HepG2 (cell line): Measurements from ENCODE around the gene CACNA1D. TPM values are rescaled to one million over a fixed set of nuclear protein-coding genes. Genes with fewer than 3 reads are reported as not detected.

Experiments used
- ATAC-seq: fragments of 200-7000 bp; cut with Tn5 transposase; 3 replicates; pipeline ENCODE4 v1.9.1; 2020; ENCODE audit warnings: mild to moderate bottlenecking, moderate library complexity
- BruUV-seq: library from RNA; stranded (reverse); fragments of 400-500 nt; replicated peaks from 2 replicates; lab custom pipeline; 2021; lab: Mats Ljungman, UMichigan
- CTCF ChIA-PET: fragments of 300-600 bp; formaldehyde crosslinking; extraction: SDS; loops from one replicate; lab custom pipeline; 2021; ENCODE audit warnings: low total read pairs, inconsistent platforms, low intra/inter-chr PET ratio; lab: Yijun Ruan, JAX
- POLR2A ChIA-PET: fragments of 350-600 bp; sonication (Branson Sonifier 250); formaldehyde crosslinking; loops from one replicate; lab custom pipeline; 2020; ENCODE audit warnings: antibody characterized with exemption, inconsistent platforms; lab: Yijun Ruan, JAX
- DNase-seq: peaks from one replicate; pipeline ENCODE4 v3.0.0-alpha.2; 2015; ENCODE audit warnings: low spot score
- FAIRE-seq: peaks from 3 replicates; lab custom pipeline; 2011; peaks lifted over from hg19 to GRCh38; lab: Jason Lieb, UNC
- H2AFZ ChIP-seq: one replicate; pipeline ENCODE4 v1.6.1; 2011; ENCODE audit warnings: low read length, inconsistent platforms
- H3K27ac ChIP-seq: fragments of 300-600 bp; 3 replicates; pipeline ENCODE4 v1.8.0; 2011; ENCODE audit warnings: mixed run types, mild to moderate bottlenecking, mixed read lengths, low read length, inconsistent platforms; ENCODE audit not compliant: insufficient read depth; ENCODE audit errors: extremely low read length
- H3K27me3 ChIP-seq, 2 experiments: fragments of 200-600 bp in 1 of 2; 2 replicates in 1 of 2; 3 replicates in 1 of 2; pipeline versions ENCODE4 v1.6.0 to v1.8.0; 2011; ENCODE audit warnings: low read length in 2 of 2, mild to moderate bottlenecking in 2 of 2, moderate library complexity in 2 of 2, inconsistent platforms in 1 of 2; ENCODE audit not compliant: insufficient read depth in 2 of 2, control insufficient read depth in 1 of 2
- H3K36me3 ChIP-seq, 2 experiments: fragments of 200-600 bp in 1 of 2; replicated peaks in 1 of 2; 2 replicates in 1 of 2; 3 replicates in 1 of 2; pipeline versions ENCODE4 v1.5.1 to v1.8.0; 2011; ENCODE audit warnings: low read length in 2 of 2, inconsistent platforms in 1 of 2; ENCODE audit not compliant: insufficient read depth in 2 of 2, control insufficient read depth in 1 of 2
- H3K4me1 ChIP-seq: 2 replicates; pipeline ENCODE4 v1.5.1; 2012; ENCODE audit warnings: low read length, inconsistent platforms; ENCODE audit not compliant: insufficient read depth
- H3K4me2 ChIP-seq: 2 replicates; pipeline ENCODE4 v1.6.0; 2011; ENCODE audit warnings: low read depth, low read length, inconsistent platforms
- H3K4me3 ChIP-seq, 3 experiments: fragments of 200-600 bp in 1 of 3; sonication (generic), shearing (Covaris generic) in 1 of 3; replicated peaks in 1 of 3; 2 replicates each; pipeline ENCODE4 v1.5.1; 2011 to 2016; ENCODE audit warnings: low read length in 3 of 3, inconsistent platforms in 2 of 3, low read depth in 2 of 3, mild to moderate bottlenecking in 2 of 3, control low read depth in 1 of 3, mixed read lengths in 1 of 3; ENCODE audit not compliant: insufficient read depth in 1 of 3
- H3K79me2 ChIP-seq: one replicate; pipeline ENCODE4 v1.6.1; 2011; ENCODE audit warnings: low read length, inconsistent platforms; ENCODE audit not compliant: insufficient read depth
- H3K9ac ChIP-seq: 2 replicates; pipeline ENCODE4 v1.6.0; 2011; ENCODE audit warnings: mild to moderate bottlenecking, low read depth, low read length, inconsistent platforms; ENCODE audit not compliant: insufficient read depth
- H3K9me3 ChIP-seq: 2 replicates; pipeline ENCODE4 v1.5.1; 2012; ENCODE audit warnings: mild to moderate bottlenecking, low read length
- H4K20me1 ChIP-seq: 2 replicates; pipeline ENCODE4 v1.6.0; 2011; ENCODE audit warnings: inconsistent platforms, mild to moderate bottlenecking, low read length, moderate library complexity; ENCODE audit not compliant: insufficient read depth
- CHCHD3 ChIP-seq: sonication (generic); formaldehyde crosslinking; IDR thresholded peaks from 2 replicates; pipeline ENCODE4 v1.8.0; 2022; ENCODE audit warnings: mild to moderate bottlenecking, missing genetic modification reagents, moderate library complexity
- ETV5 ChIP-seq: IDR thresholded peaks from 2 replicates; pipeline ENCODE4 v1.6.1; 2018; ENCODE audit warnings: missing biosample characterization, missing genetic modification reagents, inconsistent platforms, borderline replicate concordance
- HNF4A ChIP-seq: sonication (generic); formaldehyde crosslinking; IDR thresholded peaks from 2 replicates; pipeline ENCODE4 v1.4.0; 2020; ENCODE audit warnings: missing genetic modification reagents
- LCORL ChIP-seq, 2 experiments: fragments of 450-650 bp in 1 of 2; sonication (generic) in 1 of 2; formaldehyde crosslinking in 1 of 2; IDR thresholded peaks; 2 replicates each; pipeline versions ENCODE4 v1.5.0 to v1.6.1; 2017 to 2020; ENCODE audit warnings: antibody characterized with exemption in 1 of 2, missing genetic modification reagents in 1 of 2
- NR2F6 ChIP-seq, 2 experiments: IDR thresholded peaks; 2 replicates each; pipeline ENCODE4 v1.6.1; 2016; ENCODE audit warnings: antibody characterized with exemption in 1 of 2, mild to moderate bottlenecking in 1 of 2
- PAXIP1 ChIP-seq: sonication (generic); formaldehyde crosslinking; conservative IDR thresholded peaks from 2 replicates; pipeline ENCODE4 v1.4.0; 2020; ENCODE audit warnings: mild to moderate bottlenecking, missing genetic modification reagents, moderate library complexity
- PCBP2 ChIP-seq: fragments of 200-400 bp; formaldehyde crosslinking; optimal IDR thresholded peaks from 2 replicates; pipeline ENCODE3; 2018; ENCODE audit warnings: low read length, low read depth; ENCODE audit not compliant: poor library complexity, severe bottlenecking
- PPARG ChIP-seq: conservative IDR thresholded peaks from 2 replicates; pipeline ENCODE4 v1.6.1; 2016; ENCODE audit warnings: missing biosample characterization, missing genetic modification reagents
- RARG ChIP-seq: sonication (generic); formaldehyde crosslinking; IDR thresholded peaks from 2 replicates; pipeline ENCODE4 v1.4.0; 2020; ENCODE audit warnings: low read depth, mild to moderate bottlenecking, missing genetic modification reagents
- RNF2 ChIP-seq: fragments of 450-650 bp; conservative IDR thresholded peaks from 2 replicates; pipeline ENCODE4 v1.6.1; 2016; ENCODE audit warnings: low read depth
- SALL1 ChIP-seq: sonication (generic); formaldehyde crosslinking; IDR thresholded peaks from 2 replicates; pipeline ENCODE4 v1.8.0; 2022; ENCODE audit warnings: mild to moderate bottlenecking, missing genetic modification reagents
- SOX5 ChIP-seq: IDR thresholded peaks from 2 replicates; pipeline ENCODE4 v1.6.1; 2016; ENCODE audit warnings: borderline replicate concordance
- ZBTB3 ChIP-seq: sonication (generic); formaldehyde crosslinking; IDR thresholded peaks from 2 replicates; pipeline ENCODE4 v1.4.0; 2020; ENCODE audit warnings: low read depth, mild to moderate bottlenecking, moderate library complexity, missing genetic modification reagents, borderline replicate concordance
- ZNF121 ChIP-seq: sonication (generic); formaldehyde crosslinking; IDR thresholded peaks from 2 replicates; pipeline ENCODE4 v1.5.0; 2020; ENCODE audit warnings: mild to moderate bottlenecking, missing genetic modification reagents
- ZNF253 ChIP-seq: sonication (generic); formaldehyde crosslinking; IDR thresholded peaks from 2 replicates; pipeline ENCODE4 v1.8.0; 2022; ENCODE audit warnings: mild to moderate bottlenecking, missing genetic modification reagents, borderline replicate concordance
- ZNF431 ChIP-seq: sonication (generic); formaldehyde crosslinking; IDR thresholded peaks from 2 replicates; pipeline ENCODE4 v1.9.0; 2022; ENCODE audit warnings: missing genetic modification reagents, low read depth, mild to moderate bottlenecking, borderline replicate concordance
- ZNF562 ChIP-seq: sonication (generic); formaldehyde crosslinking; IDR thresholded peaks from 2 replicates; pipeline ENCODE4 v1.8.0; 2022; ENCODE audit warnings: missing genetic modification reagents, borderline replicate concordance
- ZNF644 ChIP-seq: IDR thresholded peaks from 2 replicates; pipeline ENCODE4 v1.6.1; 2016; ENCODE audit warnings: low read depth
- ZNF709 ChIP-seq: sonication (generic); formaldehyde crosslinking; IDR thresholded peaks from 2 replicates; pipeline ENCODE4 v1.5.0; 2020; ENCODE audit warnings: mild to moderate bottlenecking, missing genetic modification reagents
- ZNF839 ChIP-seq: sonication (generic); formaldehyde crosslinking; IDR thresholded peaks from 2 replicates; pipeline ENCODE4 v1.4.0; 2020; ENCODE audit warnings: missing genetic modification reagents, mild to moderate bottlenecking, borderline replicate concordance
- ZNF841 ChIP-seq: sonication (generic); formaldehyde crosslinking; IDR thresholded peaks from 2 replicates; pipeline ENCODE4 v1.8.1; 2023; ENCODE audit warnings: missing genetic modification reagents, borderline replicate concordance
- WGBS: methylation state at CpG from one replicate; pipeline ENCODE4 v1.1.6; 2017; ENCODE audit warnings: low lambda C conversion rate; 5-methylcytosine and 5-hydroxymethylcytosine counted together
- in situ Hi-C: cut with HindIII; loops from 2 replicates; pipeline ENCODE4 v1.10.0; 2017; ENCODE audit warnings: low pct_unique_long_range_greater_than_20kb; ENCODE audit not compliant: extremely low pct_ligation_motif_present
- intact Hi-C: fragments of 100-400 bp; cut with micrococcal nuclease; formaldehyde crosslinking; loops from one replicate; pipeline ENCODE4 v1.10.0; 2022; ENCODE audit not compliant: unreplicated experiment
- polyA plus RNA-seq, 8 experiments: library from polyadenylated mRNA; depleted of rRNA in 3 of 8; stranded (reverse) in 7 of 8; unstranded in 1 of 8; fragments of >200 nt; fragmentation: Illumina TruSeq in 4 of 8; extraction: Trizol in 4 of 8; gene quantifications; 2 replicates each; pipeline versions ENCODE4 v1.2.1 to v1.2.3, GENCODE V29; 2011 to 2016; ENCODE audit warnings: low read depth in 4 of 8, missing spikeins in 1 of 8, mixed read lengths in 1 of 8; ENCODE audit not compliant: insufficient read depth in 1 of 8
- total RNA-seq, 5 experiments: library from RNA; depleted of rRNA; stranded (reverse); fragments of >200 nt; fragmentation: Illumina TruSeq; extraction: Trizol; gene quantifications; 2 replicates each; pipeline ENCODE4 v1.2.3, GENCODE V29; 2016; ENCODE audit warnings: low read depth in 1 of 5
- TF ChIP-seq, protein P1 (sequence below): IDR thresholded peaks from 2 replicates; pipeline ENCODE4 v1.6.1; 2016
- TF ChIP-seq, protein P2 (sequence below): sonication (generic); formaldehyde crosslinking; IDR thresholded peaks from 2 replicates; pipeline ENCODE4 v1.8.1; 2023; ENCODE audit warnings: mild to moderate bottlenecking, missing genetic modification reagents, borderline replicate concordance

CACNA1D gene
- total and polyA plus RNA-seq, 2 of the 13 experiments (the other 11 are each of a cell fraction or from before 2014, with no cell fraction given), result 0.26 to 0.38 TPM

DNA sequence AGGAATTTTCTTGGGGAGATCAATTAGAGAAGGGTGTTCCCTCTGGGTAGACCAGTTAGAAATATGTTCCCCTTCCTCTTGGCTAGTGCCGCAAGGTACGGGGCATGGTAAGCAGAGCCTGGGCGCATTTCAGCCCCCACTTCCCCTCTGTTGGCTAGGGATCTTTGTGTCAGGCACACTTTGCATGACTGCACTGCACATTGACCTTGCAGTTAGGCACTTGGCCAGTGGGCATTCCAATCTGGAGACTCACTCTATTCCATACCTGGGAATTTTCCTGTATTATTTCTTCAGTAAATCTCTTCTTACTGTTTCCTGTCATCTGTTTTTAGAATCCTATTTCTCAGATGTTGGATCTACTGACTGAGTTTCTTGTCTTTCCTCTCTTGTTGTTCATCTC, 30.0 kb upstream of the CACNA1D start:
- H3K4me2 ChIP-seq, result peak overlapping the region; percentile 53
- DNase-seq, result peak; percentile 29
- TF ChIP-seq, protein P1, sequence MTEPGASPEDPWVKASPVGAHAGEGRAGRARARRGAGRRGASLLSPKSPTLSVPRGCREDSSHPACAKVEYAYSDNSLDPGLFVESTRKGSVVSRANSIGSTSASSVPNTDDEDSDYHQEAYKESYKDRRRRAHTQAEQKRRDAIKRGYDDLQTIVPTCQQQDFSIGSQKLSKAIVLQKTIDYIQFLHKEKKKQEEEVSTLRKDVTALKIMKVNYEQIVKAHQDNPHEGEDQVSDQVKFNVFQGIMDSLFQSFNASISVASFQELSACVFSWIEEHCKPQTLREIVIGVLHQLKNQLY (CRISPR knock-in tag), result peak; percentile 85; the same call in 1 of the 2 replicates
- TF ChIP-seq PPARG (CRISPR knock-in tag) (no peak), NR2F6 (IDR thresholded peaks at IDR 0.05) (no peak), NR2F6 (CRISPR knock-in tag; IDR thresholded peaks at IDR 0.05) (peak; percentile 30; the same call in 1 of the 2 replicates), LCORL (IDR thresholded peaks at IDR 0.05) (no peak), LCORL (CRISPR knock-in tag; IDR thresholded peaks at IDR 0.05) (no peak), ZNF431 (CRISPR knock-in tag) (no peak), ZNF709 (no peak), ETV5 (CRISPR knock-in tag) (peak; percentile 31; the same call in 1 of the 2 replicates), ZNF841 (CRISPR knock-in tag) (no peak), RNF2 (no peak), ZNF253 (CRISPR knock-in tag) (no peak), PAXIP1 (CRISPR knock-in tag) (peak; percentile 31; the same call in 1 of the 2 replicates), ZBTB3 (CRISPR knock-in tag) (peak; percentile 78; the same call in 1 of the 2 replicates), ZNF839 (CRISPR knock-in tag) (no peak), SALL1 (CRISPR knock-in tag) (peak; percentile 32; the same call in 1 of the 2 replicates), CHCHD3 (no peak), RARG (CRISPR knock-in tag) (no peak), ZNF562 (CRISPR knock-in tag) (no peak), PCBP2 (no peak), HNF4A (CRISPR knock-in tag) (0 out of 2 replicates have a peak, but pooled peaks have one; percentile 6), SOX5 (CRISPR knock-in tag) (peak; percentile 22; the same call in 1 of the 2 replicates), ZNF644 (CRISPR knock-in tag) (peak; percentile 90), ZNF121 (CRISPR knock-in tag) (peak; percentile 75)
- TF ChIP-seq, protein P2, sequence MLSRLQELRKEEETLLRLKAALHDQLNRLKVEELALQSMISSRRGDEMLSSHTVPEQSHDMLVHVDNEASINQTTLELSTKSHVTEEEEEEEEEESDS (CRISPR knock-in tag), result no peak

More for the DNA sequence above, 30.0 kb upstream of the CACNA1D start:
- no peaks in the 10 kb centered on the region for H3K36me3 ChIP-seq
- FAIRE-seq (no peak), ATAC-seq (peak; percentile 98)
- CTCF ChIA-PET, result no interaction called here
- intact Hi-C loops (no loop called here), in situ Hi-C loops (no loop called here)
- H2AFZ ChIP-seq, result no peak overlapping the region
- H3K4me3 ChIP-seq, result no peak overlapping the region
- no peaks in the 10 kb centered on the region for H3K9me3 ChIP-seq
- H3K79me2 ChIP-seq, result no peaks in the 10 kb centered on the region
- no TSS peak for BruUV-seq
- 0% methylated on average over 3 of the region's 3 CpGs for WGBS
- no peaks in the 10 kb centered on the region for H3K27me3 ChIP-seq
- H3K9ac ChIP-seq, result no peak overlapping the region
- POLR2A ChIA-PET, result no interaction called here
- H3K27ac ChIP-seq, result no peak overlapping the region
- no peaks in the 10 kb centered on the region for H4K20me1 ChIP-seq
- H3K4me1 ChIP-seq, result peaks cover 12% of the 10 kb centered on the region
